Mesodermal cell (in vitro differentiated cells): ENCODE results near the gene RUSF1. TPM values are rescaled to one million over a fixed set of nuclear protein-coding genes. Genes with fewer than 3 reads are reported as not detected.
A peak's percentile ranks its signal among the peaks of the same experiment; 100 is the strongest.
"Not testable (repeated sequence)": the region's sequence is repeated elsewhere in the genome, so short reads cannot be mapped to it uniquely, and the experiment has no call there.

ENCODE experiments used
- H3K27ac ChIP-seq: 2 replicates; pipeline ENCODE4 v1.7.0; 2013; ENCODE audit warnings: mild to moderate bottlenecking, low read depth, low read length, moderate library complexity; ENCODE audit not compliant: severe bottlenecking
- H3K36me3 ChIP-seq: 2 replicates; pipeline ENCODE4 v1.7.1; 2013; ENCODE audit warnings: mild to moderate bottlenecking, low read length, moderate library complexity; ENCODE audit not compliant: control insufficient read depth, insufficient read depth
- H3K4me1 ChIP-seq: one replicate; pipeline ENCODE4 v1.7.1; 2013; ENCODE audit warnings: mild to moderate bottlenecking, low read length; ENCODE audit not compliant: insufficient read depth, control insufficient read depth, poor library complexity, severe bottlenecking
- H3K4me3 ChIP-seq: 2 replicates; pipeline ENCODE4 v1.7.0; 2013; ENCODE audit warnings: low read length, control low read depth, mild to moderate bottlenecking; ENCODE audit not compliant: insufficient read depth, poor library complexity, severe bottlenecking; ENCODE audit errors: extremely low read depth
- H3K9me3 ChIP-seq: 2 replicates; pipeline ENCODE4 v1.7.1; 2013; ENCODE audit warnings: mild to moderate bottlenecking, low read length, moderate library complexity; ENCODE audit not compliant: control insufficient read depth
- WGBS, 2 experiments: methylation state at CpG; one replicate each; pipeline ENCODE4 v1.1.5; 2013; ENCODE audit warnings: missing lambda C conversion rate in 2 of 2; ENCODE audit not compliant: insufficient coverage in 2 of 2; 5-methylcytosine and 5-hydroxymethylcytosine counted together
- polyA plus RNA-seq, 2 experiments: library from polyadenylated mRNA; stranded (reverse); fragments of 50-300 nt; gene quantifications; one replicate each; pipeline ENCODE4 v1.2.3, GENCODE V29; 2013

The RUSF1 gene
- polyA plus RNA-seq (2013, experiment 1 of 2) = 76.3 TPM
- 66.0 TPM for polyA plus RNA-seq (2013, experiment 2 of 2)

DNA sequence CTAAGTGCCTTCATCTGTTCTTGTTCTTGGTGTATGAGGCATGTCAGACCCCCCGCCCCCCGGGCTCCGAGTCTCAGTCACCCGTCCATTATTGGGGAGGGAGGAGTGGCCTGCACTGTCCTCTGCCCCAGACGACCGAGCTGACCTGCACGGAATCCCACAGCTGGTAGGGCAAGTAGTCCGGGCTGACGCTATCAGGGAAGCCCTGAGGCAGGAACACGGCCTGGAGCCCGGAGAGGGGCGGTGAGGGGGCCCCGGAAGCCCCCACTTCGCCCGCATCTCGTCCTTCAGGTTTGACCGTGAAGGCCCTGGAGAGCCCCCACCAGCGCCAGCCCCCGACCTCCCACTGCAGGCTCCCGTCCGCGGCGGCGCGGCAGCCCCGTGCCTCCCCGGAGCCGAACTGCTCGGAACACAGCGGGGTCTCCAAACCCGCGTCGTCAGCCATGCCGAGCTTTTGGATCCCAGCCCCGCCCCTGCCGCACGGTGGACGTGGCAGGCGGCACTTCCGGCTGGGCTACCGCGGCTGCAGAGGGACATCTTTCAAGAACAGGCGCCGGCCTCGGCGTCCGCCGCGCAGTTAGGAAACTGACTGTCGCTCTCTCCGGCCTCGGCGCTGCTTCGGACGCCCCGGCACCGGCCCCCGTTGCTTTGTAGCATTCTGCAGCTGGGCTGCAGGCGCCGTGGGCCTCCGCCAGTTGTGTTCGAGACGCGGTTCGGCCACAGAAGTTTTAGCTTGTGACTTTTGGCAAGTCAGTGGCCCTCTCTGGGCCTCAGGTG lies at the start of gene RUSF1:
TSS of gene RUSF1 (minus strand) at position 463 of the 777 bp plus-strand sequence. CDS start at position 445, 18 bp downstream.
- Histone ChIP-seq H3K9me3 (no peaks in the 10 kb centered on the region), H3K36me3 (peaks cover 22% of the 10 kb centered on the region), H3K4me1 (peaks cover 6% of the 10 kb centered on the region), H3K4me3 (peak within 1 kb of the TSS; percentile 96), H3K27ac (peak within 1 kb of the TSS; percentile 98)
- WGBS, 2 experiments = 0% methylated on average over 57 to 58 of the region's 65 CpGs

- no peak overlapping the region for H3K27ac ChIP-seq
- H3K36me3 ChIP-seq = no peaks in the 10 kb centered on the region
- WGBS, 2 experiments = 94 to 100% methylated on average over 4 of the region's 4 CpGs
- H3K4me1 ChIP-seq = no peaks in the 10 kb centered on the region
- peaks cover 3% of the 10 kb centered on the region for H3K9me3 ChIP-seq
- no peak overlapping the region for H3K4me3 ChIP-seq
These were observed 34.6 kb upstream of the RUSF1 start for GRCh38 chr16:31542763-31543162.

- H3K9me3 ChIP-seq, H3K4me1 ChIP-seq, H3K36me3 ChIP-seq, H3K4me3 ChIP-seq, H3K27ac ChIP-seq: not testable (repeated sequence)
- WGBS, 2 experiments = 80 to 100% methylated on average over 1 of the region's 4 CpGs
These were observed 31.6 kb upstream of the RUSF1 start for GRCh38 chr16:31539762-31540161.

GRCh38 chr16:31538243-31538598 lies 30.0 kb upstream of the RUSF1 start:
- H3K4me1 ChIP-seq, H3K27ac ChIP-seq, H3K9me3 ChIP-seq, H3K4me3 ChIP-seq, H3K36me3 ChIP-seq: not testable (repeated sequence)
- 80% methylated on average over 2 of the region's 7 CpGs; no CpG with 5 or more reads in 1 of the 2 experiments for WGBS, 2 experiments

GRCh38 chr16:31537362-31538242 lies 29.4 kb upstream of the RUSF1 start:
- peaks cover 2% of the 10 kb centered on the region for H3K9me3 ChIP-seq
- WGBS, 2 experiments = 9 to 16% methylated on average over 35 to 42 of the region's 57 CpGs
- H3K36me3 ChIP-seq = no peaks in the 10 kb centered on the region
- H3K27ac ChIP-seq = no peak overlapping the region
- H3K4me1 ChIP-seq = no peaks in the 10 kb centered on the region
- peak overlapping the region; percentile 31 for H3K4me3 ChIP-seq

- H3K4me3 ChIP-seq = no peak overlapping the region
- no peak overlapping the region for H3K27ac ChIP-seq
- H3K9me3 ChIP-seq = no peaks in the 10 kb centered on the region
- no peaks in the 10 kb centered on the region for H3K36me3 ChIP-seq
- 85 to 87% methylated on average over 19 of the region's 21 CpGs for WGBS, 2 experiments
- H3K4me1 ChIP-seq = no peaks in the 10 kb centered on the region
These were observed 28.7 kb upstream of the RUSF1 start for GRCh38 chr16:31536804-31537361.

- Histone ChIP-seq H3K4me3 (no peak overlapping the region), H3K9me3 (no peaks in the 10 kb centered on the region), H3K4me1 (no peaks in the 10 kb centered on the region), H3K27ac (no peak overlapping the region), H3K36me3 (no peaks in the 10 kb centered on the region)
- WGBS, 2 experiments = 65 to 79% methylated on average over 5 to 8 of the region's 9 CpGs
These were observed 27.5 kb upstream of the RUSF1 start for GRCh38 chr16:31535737-31536136.

DNA sequence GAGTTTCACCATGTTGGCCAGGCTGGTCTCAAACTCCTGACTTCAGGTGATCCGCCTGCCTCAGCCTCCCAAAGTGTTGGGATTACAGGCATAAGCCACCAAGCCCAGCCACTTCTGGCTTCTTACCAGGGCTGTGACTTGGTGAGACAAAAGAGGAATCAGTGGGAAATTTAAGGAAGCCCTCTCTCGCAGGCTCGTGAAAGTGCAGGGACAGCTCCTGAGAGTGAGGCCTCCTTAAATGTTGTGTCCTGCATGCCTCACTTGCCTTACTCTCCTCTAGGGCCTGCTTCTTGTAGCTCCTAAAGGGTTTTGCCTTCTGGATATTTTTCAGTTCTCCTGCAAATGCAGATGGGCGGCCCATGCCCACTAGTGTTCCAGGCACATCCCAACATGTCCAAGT lies 24.7 kb upstream of the RUSF1 start:
- 68 to 79% methylated on average over 3 of the region's 4 CpGs for WGBS, 2 experiments

DNA sequence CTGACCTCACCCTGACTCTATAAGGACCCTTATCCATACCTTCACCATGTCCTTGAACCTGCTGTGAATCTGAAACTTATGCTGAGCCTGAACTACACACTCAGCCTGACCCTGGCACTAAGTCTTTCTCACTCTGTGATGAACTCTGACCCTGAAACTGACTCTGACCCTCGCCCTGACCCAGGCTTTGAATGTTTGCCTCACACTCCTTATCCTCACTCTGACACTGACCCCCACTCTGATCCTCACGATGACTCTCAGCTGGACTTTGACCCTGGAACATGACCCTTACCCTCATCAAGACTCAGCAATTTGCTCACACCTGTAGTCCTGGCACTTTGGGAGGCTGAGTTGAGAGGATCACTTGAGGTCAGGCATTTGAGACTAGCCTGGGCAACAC lies 23.9 kb upstream of the RUSF1 start:
- H3K4me1 ChIP-seq = no peaks in the 10 kb centered on the region
- H3K36me3 ChIP-seq = no peaks in the 10 kb centered on the region
- H3K27ac ChIP-seq = no peak overlapping the region
- WGBS, 2 experiments = 70 to 83% methylated on average over 1 of the region's 2 CpGs
- H3K4me3 ChIP-seq = no peak overlapping the region
- no peaks in the 10 kb centered on the region for H3K9me3 ChIP-seq

More for the DNA sequence above, 24.7 kb upstream of the RUSF1 start:
- no peaks in the 10 kb centered on the region for H3K9me3 ChIP-seq
- H3K4me3 ChIP-seq = no peak overlapping the region
- H3K27ac ChIP-seq = no peak overlapping the region
- no peaks in the 10 kb centered on the region for H3K36me3 ChIP-seq
- H3K4me1 ChIP-seq = no peaks in the 10 kb centered on the region

DNA sequence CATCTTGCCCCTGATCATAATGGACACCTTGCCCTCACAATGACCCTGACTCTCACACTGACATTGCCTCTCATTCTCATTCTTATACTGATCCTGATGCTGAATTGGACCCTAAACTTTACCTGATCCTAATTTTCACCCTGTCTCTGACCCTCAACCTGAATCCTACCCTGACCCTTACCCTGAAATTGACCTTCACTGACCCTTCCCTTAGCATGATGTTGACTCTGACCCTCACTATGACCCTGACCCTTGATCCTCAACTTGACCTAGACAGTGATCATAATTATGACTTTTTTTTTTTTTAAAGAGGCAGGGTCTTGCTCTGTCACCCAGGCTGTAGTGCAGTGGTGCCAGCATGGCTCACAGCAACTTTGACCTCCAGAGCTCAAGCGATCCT lies 22.9 kb upstream of the RUSF1 start:
- Histone ChIP-seq H3K9me3 (no peaks in the 10 kb centered on the region), H3K4me1 (no peaks in the 10 kb centered on the region), H3K4me3 (no peak overlapping the region), H3K36me3 (no peaks in the 10 kb centered on the region), H3K27ac (no peak overlapping the region)
- WGBS, 2 experiments = 100% methylated on average over 1 of the region's 1 CpG; no CpG with 5 or more reads in 1 of the 2 experiments
